Natural killer cell (primary cell): ENCODE measurements around the gene TXNDC11. TPM values are rescaled to one million over a fixed set of nuclear protein-coding genes. Genes with fewer than 3 reads are reported as not detected.

Experiments
- ATAC-seq, 3 donors: fragments of 150-1000 bp in 2 of 3; fragments of 200-7000 bp in 1 of 3; cut with Tn5 transposase; 1 replicate in 1 of 3; 2 replicates in 2 of 3; pipeline ENCODE4 v1.10.0; 2021; ENCODE audit warnings: mild to moderate bottlenecking in 2 of 3, moderate library complexity in 2 of 3
- DNase-seq, 2 donors: peaks; one replicate each; pipeline versions ENCODE4 v3.0.0 to v3.0.0-alpha.2; 2013 to 2021; ENCODE audit warnings: mixed read lengths in 1 of 2
- H3K27ac ChIP-seq: one replicate; pipeline ENCODE4 v1.5.1; 2013; ENCODE audit warnings: mild to moderate bottlenecking, low read length
- H3K27me3 ChIP-seq: one replicate; pipeline ENCODE4 v1.6.1; 2013; ENCODE audit warnings: low read length; ENCODE audit not compliant: control insufficient read depth, insufficient read depth
- H3K36me3 ChIP-seq: one replicate; pipeline ENCODE4 v1.6.1; 2013; ENCODE audit warnings: low read length; ENCODE audit not compliant: control insufficient read depth, insufficient read depth
- H3K4me1 ChIP-seq: one replicate; pipeline ENCODE4 v1.6.1; 2013; ENCODE audit warnings: low read length; ENCODE audit not compliant: control insufficient read depth, insufficient read depth
- H3K4me3 ChIP-seq: one replicate; pipeline ENCODE4 v1.5.1; 2013; ENCODE audit warnings: low read length
- H3K9me3 ChIP-seq: one replicate; pipeline ENCODE4 v1.6.1; 2013; ENCODE audit warnings: low read length; ENCODE audit not compliant: control insufficient read depth, insufficient read depth
- H3K27ac Mint-ChIP-seq, 2 donors: one replicate each; pipeline ENCODE4 v1.8.0; 2022; ENCODE audit warnings: mild to moderate bottlenecking in 2 of 2, mixed read lengths in 2 of 2, moderate library complexity in 1 of 2
- H3K27me3 Mint-ChIP-seq, 2 donors: one replicate each; pipeline ENCODE4 v1.8.0; 2022; ENCODE audit warnings: low read depth in 2 of 2, mixed read lengths in 2 of 2
- H3K36me3 Mint-ChIP-seq: one replicate; pipeline ENCODE4 v1.8.0; 2022; ENCODE audit warnings: mixed read lengths
- H3K4me1 Mint-ChIP-seq, 2 donors: one replicate each; pipeline ENCODE4 v1.8.0; 2022; ENCODE audit warnings: mixed read lengths in 2 of 2
- H3K4me3 Mint-ChIP-seq: one replicate; pipeline ENCODE4 v1.8.0; 2022; ENCODE audit warnings: mild to moderate bottlenecking, moderate library complexity, mixed read lengths
- H3K9me3 Mint-ChIP-seq, 2 donors: one replicate each; pipeline ENCODE4 v1.8.0; 2022; ENCODE audit warnings: mixed read lengths in 2 of 2
- WGBS: methylation state at CpG from one replicate; pipeline ENCODE4 v1.1.7; 2013; ENCODE audit warnings: missing lambda C conversion rate; ENCODE audit not compliant: insufficient coverage; 5-methylcytosine and 5-hydroxymethylcytosine counted together
- intact Hi-C: fragments of 100-400 bp; cut with micrococcal nuclease; formaldehyde crosslinking; loops from one replicate; pipeline ENCODE4 v1.14.2; 2022
- total RNA-seq, 4 donors: library from RNA; stranded (reverse); fragments of 120-200 nt in 1 of 4; gene quantifications; one replicate each; pipeline versions ENCODE4 v1.2.3 to v1.2.4, GENCODE V29; 2013 to 2022
- TF ChIP-seq, protein P1 (sequence below): fragments of 200-600 bp; IDR thresholded peaks from one replicate; pipeline ENCODE4 v1.8.0; 2022; ENCODE audit warnings: antibody characterized with exemption

Gene TXNDC11
- total RNA-seq, 3 donors from 2014 or later (not counting 1 experiment from before 2014, with no cell fraction given) = 63.4 to 99.2 (median 68.9) TPM

DNA sequence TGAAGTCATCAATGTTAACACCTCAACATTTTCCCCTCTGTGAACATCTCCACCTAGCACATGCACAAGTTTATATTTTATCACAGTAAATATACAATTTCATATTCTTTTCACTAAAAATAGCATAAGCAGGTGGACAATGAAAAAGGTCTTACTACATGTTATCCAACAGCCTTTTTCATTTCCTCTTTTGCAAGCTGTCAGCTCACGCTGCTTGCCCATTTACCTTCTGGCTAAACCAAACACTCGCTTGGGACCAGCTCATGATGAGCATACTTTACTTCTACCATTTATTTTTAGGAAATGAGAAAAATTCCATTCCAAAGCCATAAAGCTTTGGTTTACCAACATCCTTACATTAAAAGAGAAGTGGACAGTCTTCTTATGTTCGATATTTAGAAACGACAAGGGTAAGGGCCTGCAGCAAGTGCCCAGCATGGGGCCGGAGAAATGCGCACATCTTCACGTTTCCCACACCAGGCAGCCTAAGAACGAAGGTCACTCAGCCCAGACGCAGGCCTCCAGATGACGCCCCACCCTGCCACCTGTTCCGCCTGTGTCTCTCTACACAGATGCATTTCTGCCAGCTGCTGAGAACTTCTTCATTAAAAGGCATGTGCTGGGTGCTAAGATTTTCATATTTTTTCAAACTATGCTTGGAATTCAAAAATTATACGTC is 60.5 kb downstream of the TXNDC11 start:
- peaks cover 48% of the 10 kb centered on the region for H3K4me1 ChIP-seq

DNA sequence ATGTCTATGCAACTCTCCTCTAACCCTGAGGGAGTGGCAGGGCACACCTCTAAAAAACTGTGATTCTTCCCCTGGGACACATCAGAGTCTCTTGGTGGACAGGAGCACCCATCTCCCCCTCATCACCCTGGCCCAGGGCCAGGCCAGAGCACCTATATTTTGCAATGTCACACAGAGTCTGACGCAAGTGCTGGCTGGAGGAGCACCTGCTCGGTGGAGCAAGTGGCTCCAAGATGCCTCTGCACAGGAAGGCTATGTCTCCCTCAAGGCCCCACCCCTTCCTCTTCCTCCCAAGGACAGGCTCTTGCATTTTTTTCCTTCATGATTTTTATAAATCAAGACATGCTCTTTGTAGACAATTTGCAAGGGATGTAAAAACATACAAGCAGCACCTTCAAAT is 61.1 kb downstream of the TXNDC11 start:
- TF ChIP-seq, protein P1, sequence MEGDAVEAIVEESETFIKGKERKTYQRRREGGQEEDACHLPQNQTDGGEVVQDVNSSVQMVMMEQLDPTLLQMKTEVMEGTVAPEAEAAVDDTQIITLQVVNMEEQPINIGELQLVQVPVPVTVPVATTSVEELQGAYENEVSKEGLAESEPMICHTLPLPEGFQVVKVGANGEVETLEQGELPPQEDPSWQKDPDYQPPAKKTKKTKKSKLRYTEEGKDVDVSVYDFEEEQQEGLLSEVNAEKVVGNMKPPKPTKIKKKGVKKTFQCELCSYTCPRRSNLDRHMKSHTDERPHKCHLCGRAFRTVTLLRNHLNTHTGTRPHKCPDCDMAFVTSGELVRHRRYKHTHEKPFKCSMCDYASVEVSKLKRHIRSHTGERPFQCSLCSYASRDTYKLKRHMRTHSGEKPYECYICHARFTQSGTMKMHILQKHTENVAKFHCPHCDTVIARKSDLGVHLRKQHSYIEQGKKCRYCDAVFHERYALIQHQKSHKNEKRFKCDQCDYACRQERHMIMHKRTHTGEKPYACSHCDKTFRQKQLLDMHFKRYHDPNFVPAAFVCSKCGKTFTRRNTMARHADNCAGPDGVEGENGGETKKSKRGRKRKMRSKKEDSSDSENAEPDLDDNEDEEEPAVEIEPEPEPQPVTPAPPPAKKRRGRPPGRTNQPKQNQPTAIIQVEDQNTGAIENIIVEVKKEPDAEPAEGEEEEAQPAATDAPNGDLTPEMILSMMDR = no peak
- Mint-ChIP-seq H3K9me3 (no peaks in the 10 kb centered on the region), H3K4me1 (peaks cover 10 to 18% of the 10 kb centered on the region in 2 donors), H3K36me3 (peaks cover 15% of the 10 kb centered on the region), H3K27me3 (no peaks in the 10 kb centered on the region), H3K27ac (no peak overlapping the region), H3K4me3 (no peak overlapping the region)
- ATAC-seq (peak in 2 of 3 donors; percentile 25 to 48), DNase-seq (peak in 1 of 2 donors; percentile 39)
- no peaks in the 10 kb centered on the region for H3K27me3 ChIP-seq
- no peaks in the 10 kb centered on the region for H3K9me3 ChIP-seq
- H3K4me3 ChIP-seq = no peak overlapping the region
- peak overlapping the region; percentile 81 for H3K27ac ChIP-seq
- intact Hi-C loops = no loop called here
- peaks cover 64% of the 10 kb centered on the region for H3K36me3 ChIP-seq
- 4% methylated on average over 2 of the region's 2 CpGs for WGBS
- H3K4me1 ChIP-seq = peaks cover 53% of the 10 kb centered on the region

More for the DNA sequence above, 60.5 kb downstream of the TXNDC11 start:
- Histone ChIP-seq H3K9me3 (no peaks in the 10 kb centered on the region), H3K4me3 (no peak overlapping the region), H3K27me3 (no peaks in the 10 kb centered on the region), H3K36me3 (peaks cover 69% of the 10 kb centered on the region), H3K27ac (peak overlapping the region; percentile 81)
- peaks cover 10 to 18% of the 10 kb centered on the region in 2 donors for H3K4me1 Mint-ChIP-seq
- no peak overlapping the region for H3K27ac Mint-ChIP-seq
- 78% methylated on average over 11 of the region's 12 CpGs for WGBS
- no peaks in the 10 kb centered on the region for H3K27me3 Mint-ChIP-seq
- no peak overlapping the region for H3K4me3 Mint-ChIP-seq
- no peak for DNase-seq
- peaks cover 21% of the 10 kb centered on the region for H3K36me3 Mint-ChIP-seq
- no peaks in the 10 kb centered on the region for H3K9me3 Mint-ChIP-seq
- no peak for ATAC-seq
- TF ChIP-seq, protein P1 = no peak
- intact Hi-C loops = no loop called here

DNA sequence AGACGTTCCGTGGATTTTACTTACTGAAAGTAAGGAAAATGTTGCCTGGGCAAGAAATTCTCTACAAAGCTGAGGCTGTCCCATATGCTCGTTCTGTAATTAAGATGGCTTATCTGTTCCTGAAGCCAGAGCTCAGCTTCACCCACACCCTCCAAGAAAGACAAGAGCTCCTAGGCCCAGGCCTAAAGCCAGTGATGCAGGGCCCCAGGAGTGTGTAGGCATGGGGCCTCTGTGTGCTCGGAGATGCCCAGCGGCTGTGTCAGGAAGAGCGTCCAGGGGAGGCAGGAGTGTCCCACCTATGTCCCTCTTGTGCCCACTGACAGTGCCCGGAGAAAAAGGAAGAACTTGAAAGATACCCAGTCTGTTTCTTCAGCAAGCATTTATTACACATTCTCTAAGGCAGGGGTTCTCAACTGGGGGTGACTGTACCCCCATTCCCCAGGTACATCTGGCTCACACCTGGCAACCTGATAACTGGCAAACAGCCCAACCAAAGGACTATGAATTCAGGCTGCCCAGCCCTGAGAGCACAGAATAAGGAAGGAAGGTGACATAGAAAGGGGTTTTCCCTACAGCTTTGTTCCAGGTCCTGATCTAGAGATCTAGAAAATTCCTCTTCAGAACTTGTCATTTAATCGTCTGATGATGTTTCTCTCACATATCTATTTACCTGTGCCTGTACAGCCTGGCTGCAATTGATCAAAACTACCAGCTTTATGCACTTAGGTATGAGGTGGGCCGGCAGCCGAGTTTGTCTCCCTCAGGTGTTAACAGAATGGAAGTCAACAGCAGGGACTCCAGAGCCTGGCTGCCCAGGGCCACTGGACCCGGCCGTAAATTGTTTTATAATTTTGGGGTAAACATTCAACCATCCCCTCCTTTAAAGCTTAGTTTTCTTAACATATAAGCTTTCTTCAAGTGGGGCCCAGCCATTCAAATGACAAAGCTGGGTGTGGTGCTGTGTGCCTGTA is 62.4 kb downstream of the TXNDC11 start:
- Histone ChIP-seq H3K27ac (peak overlapping the region; percentile 81), H3K4me1 (peaks cover 54% of the 10 kb centered on the region), H3K27me3 (no peaks in the 10 kb centered on the region), H3K9me3 (no peaks in the 10 kb centered on the region), H3K36me3 (peaks cover 59% of the 10 kb centered on the region), H3K4me3 (no peak overlapping the region)
- no peak for DNase-seq
- TF ChIP-seq, protein P1 = no peak
- H3K27ac Mint-ChIP-seq = no peak overlapping the region
- H3K9me3 Mint-ChIP-seq = no peaks in the 10 kb centered on the region
- H3K4me3 Mint-ChIP-seq = no peak overlapping the region
- peaks cover 9% of the 10 kb centered on the region for H3K36me3 Mint-ChIP-seq
- 93% methylated on average over 11 of the region's 12 CpGs for WGBS
- no peak for ATAC-seq
- intact Hi-C loops = no loop called here
- peaks cover 10 to 18% of the 10 kb centered on the region in 2 donors for H3K4me1 Mint-ChIP-seq
- no peaks in the 10 kb centered on the region for H3K27me3 Mint-ChIP-seq
